MM.1S (cell line): Measurements from ENCODE around the gene HIVEP2.

Experiments used
- DNase-seq: peaks from one replicate; pipeline ENCODE4 v3.0.0-alpha.2; 2015
- H2AFZ ChIP-seq: fragments of 300-600 bp; sonication (generic); 2 replicates; pipeline ENCODE4 v1.6.0; 2016; ENCODE audit warnings: antibody characterized with exemption, low read length
- H3F3A ChIP-seq: fragments of 300-600 bp; sonication (generic); 2 replicates; pipeline ENCODE4 v1.6.1; 2016; ENCODE audit warnings: mild to moderate bottlenecking, antibody characterized with exemption, low read length, moderate library complexity, mixed read lengths; ENCODE audit not compliant: insufficient read depth
- H3K27ac ChIP-seq: fragments of 300-600 bp; sonication (generic); 2 replicates; pipeline ENCODE4 v1.5.1; 2016; ENCODE audit warnings: mild to moderate bottlenecking, low read length
- H3K27me3 ChIP-seq: fragments of 300-600 bp; sonication (generic); replicated peaks from 2 replicates; pipeline ENCODE4 v1.6.0; 2016; ENCODE audit warnings: low read length; ENCODE audit not compliant: insufficient read depth
- H3K36me3 ChIP-seq: fragments of 300-600 bp; sonication (generic); replicated peaks from 2 replicates; pipeline ENCODE4 v1.6.1; 2016; ENCODE audit warnings: mild to moderate bottlenecking, low read length, mixed read lengths; ENCODE audit not compliant: insufficient read depth
- H3K4me1 ChIP-seq: fragments of 300-600 bp; sonication (generic); 2 replicates; pipeline ENCODE4 v1.6.1; 2016; ENCODE audit warnings: low read length, mixed read lengths
- H3K4me2 ChIP-seq: fragments of 300-600 bp; sonication (generic); 2 replicates; pipeline ENCODE4 v1.6.0; 2016; ENCODE audit warnings: low read depth, low read length
- H3K4me3 ChIP-seq: fragments of 300-600 bp; sonication (generic); 2 replicates; pipeline ENCODE4 v1.5.1; 2016; ENCODE audit warnings: low read length, mixed read lengths
- H3K79me2 ChIP-seq: fragments of 300-600 bp; sonication (generic); 2 replicates; pipeline ENCODE4 v1.6.1; 2016; ENCODE audit warnings: mixed run types, low read length, mixed read lengths
- H3K9ac ChIP-seq: fragments of 300-600 bp; sonication (generic); 2 replicates; pipeline ENCODE4 v1.6.1; 2016; ENCODE audit warnings: low read length, mixed read lengths
- H3K9me2 ChIP-seq: fragments of 300-600 bp; sonication (generic); replicated peaks from 2 replicates; pipeline ENCODE4 v1.6.1; 2016; ENCODE audit warnings: mild to moderate bottlenecking, low read length, mixed read lengths; ENCODE audit not compliant: insufficient read depth
- H3K9me3 ChIP-seq: fragments of 300-600 bp; sonication (generic); replicated peaks from 2 replicates; pipeline ENCODE4 v1.6.1; 2016; ENCODE audit warnings: mild to moderate bottlenecking, low read length, mixed read lengths; ENCODE audit not compliant: insufficient read depth
- H4K20me1 ChIP-seq: fragments of 300-600 bp; sonication (generic); 2 replicates; pipeline ENCODE4 v1.6.1; 2016; ENCODE audit warnings: mild to moderate bottlenecking, low read length, moderate library complexity, mixed read lengths; ENCODE audit not compliant: insufficient read depth
- CTCF ChIP-seq: fragments of 300-600 bp; sonication (generic); IDR thresholded peaks from 2 replicates; pipeline ENCODE4 v1.5.1; 2016; ENCODE audit warnings: antibody characterized with exemption, low read length, mixed read lengths
- EZH2 ChIP-seq: fragments of 300-600 bp; sonication (generic); optimal IDR thresholded peaks from 2 replicates; pipeline ENCODE3; 2017; ENCODE audit warnings: low read depth, mild to moderate bottlenecking, antibody characterized with exemption, low read length, mixed read lengths
- EZH2phosphoT487 ChIP-seq: fragments of 300-600 bp; sonication (generic); IDR thresholded peaks from 2 replicates; pipeline ENCODE4 v1.6.1; 2018; ENCODE audit warnings: antibody characterized with exemption, low read length

The HIVEP2 gene

GRCh38 chr6:142722841-142723240 is 222.1 kb downstream of the HIVEP2 start:
- peaks cover 15% of the 10 kb centered on the region for H3K4me1 ChIP-seq
- H2AFZ ChIP-seq: no peak overlapping the region
- H3K36me3 ChIP-seq: no peaks in the 10 kb centered on the region
- no peaks in the 10 kb centered on the region for H4K20me1 ChIP-seq
- no peaks in the 10 kb centered on the region for H3K27me3 ChIP-seq
- no peaks in the 10 kb centered on the region for H3K79me2 ChIP-seq
- H3K9me3 ChIP-seq: no peaks in the 10 kb centered on the region
- no peak overlapping the region for H3K9ac ChIP-seq
- H3F3A ChIP-seq: peaks cover 7% of the 10 kb centered on the region
- no peak for DNase-seq
- no peaks in the 10 kb centered on the region for H3K9me2 ChIP-seq
- peak overlapping the region; percentile 15; the same call in 1 of the 2 replicates for H3K27ac ChIP-seq
- H3K4me2 ChIP-seq: peak overlapping the region; percentile 33; the same call in 1 of the 2 replicates
- H3K4me3 ChIP-seq: no peak overlapping the region
- TF ChIP-seq EZH2phosphoT487 (no peak), EZH2 (no peak), CTCF (no peak)

- no peaks in the 10 kb centered on the region for H3K79me2 ChIP-seq
- H3K9me2 ChIP-seq: no peaks in the 10 kb centered on the region
- no peak for TF ChIP-seq EZH2phosphoT487
- no peak for TF ChIP-seq CTCF
- no peak for TF ChIP-seq EZH2
- H3K9ac ChIP-seq: no peak overlapping the region
- H3K4me2 ChIP-seq: peak overlapping the region; percentile 33; the same call in 1 of the 2 replicates
- no peaks in the 10 kb centered on the region for H4K20me1 ChIP-seq
- peak overlapping the region; percentile 2; the same call in 1 of the 2 replicates for H3K27ac ChIP-seq
- H3F3A ChIP-seq: peaks cover 7% of the 10 kb centered on the region
- DNase-seq: peak; percentile 51
- peaks cover 15% of the 10 kb centered on the region for H3K4me1 ChIP-seq
- H3K36me3 ChIP-seq: no peaks in the 10 kb centered on the region
- H3K9me3 ChIP-seq: no peaks in the 10 kb centered on the region
- no peak overlapping the region for H3K4me3 ChIP-seq
- H2AFZ ChIP-seq: no peak overlapping the region
- no peaks in the 10 kb centered on the region for H3K27me3 ChIP-seq
These were observed 223.0 kb downstream of the HIVEP2 start for GRCh38 chr6:142722012-142722411.

GRCh38 chr6:142721215-142721920 is 223.6 kb downstream of the HIVEP2 start:
- H3K27me3 ChIP-seq: no peaks in the 10 kb centered on the region
- H3K4me3 ChIP-seq: no peak overlapping the region
- H4K20me1 ChIP-seq: no peaks in the 10 kb centered on the region
- 0 out of 2 replicates have a peak overlapping the region, but pooled peaks have one; percentile 2 for H3K27ac ChIP-seq
- H3K9ac ChIP-seq: no peak overlapping the region
- DNase-seq: no peak
- peaks cover 7% of the 10 kb centered on the region for H3F3A ChIP-seq
- TF ChIP-seq CTCF: no peak
- TF ChIP-seq EZH2phosphoT487: no peak
- TF ChIP-seq EZH2: no peak
- H3K4me1 ChIP-seq: peaks cover 15% of the 10 kb centered on the region
- no peaks in the 10 kb centered on the region for H3K9me2 ChIP-seq
- no peaks in the 10 kb centered on the region for H3K79me2 ChIP-seq
- no peak overlapping the region for H2AFZ ChIP-seq
- H3K4me2 ChIP-seq: peak overlapping the region; percentile 33; the same call in 1 of the 2 replicates
- no peaks in the 10 kb centered on the region for H3K36me3 ChIP-seq
- H3K9me3 ChIP-seq: no peaks in the 10 kb centered on the region
